Measurements from ENCODE around the gene SPTLC2.

SPTLC2 gene

GRCh38 chr14:77623201-77623600, 6.8 kb upstream of the SPTLC2 start:
- DNase-seq (ENCODE audit: low read depth), result no peak

GRCh38 chr14:77622366-77622961, 6.0 kb upstream of the SPTLC2 start:
- DNase-seq (ENCODE audit: low read depth), result no peak

GRCh38 chr14:77620222-77620870, 3.9 kb upstream of the SPTLC2 start:
- no peak for DNase-seq (ENCODE audit: low read depth)

- no peak for DNase-seq (ENCODE audit: low read depth)
Observed at GRCh38 chr14:77618381-77618970, 2.0 kb upstream of the SPTLC2 start.

GRCh38 chr14:77616133-77616453, 344 bp downstream of the SPTLC2 start:
- no peak for DNase-seq (ENCODE audit: low read depth)

DNA sequence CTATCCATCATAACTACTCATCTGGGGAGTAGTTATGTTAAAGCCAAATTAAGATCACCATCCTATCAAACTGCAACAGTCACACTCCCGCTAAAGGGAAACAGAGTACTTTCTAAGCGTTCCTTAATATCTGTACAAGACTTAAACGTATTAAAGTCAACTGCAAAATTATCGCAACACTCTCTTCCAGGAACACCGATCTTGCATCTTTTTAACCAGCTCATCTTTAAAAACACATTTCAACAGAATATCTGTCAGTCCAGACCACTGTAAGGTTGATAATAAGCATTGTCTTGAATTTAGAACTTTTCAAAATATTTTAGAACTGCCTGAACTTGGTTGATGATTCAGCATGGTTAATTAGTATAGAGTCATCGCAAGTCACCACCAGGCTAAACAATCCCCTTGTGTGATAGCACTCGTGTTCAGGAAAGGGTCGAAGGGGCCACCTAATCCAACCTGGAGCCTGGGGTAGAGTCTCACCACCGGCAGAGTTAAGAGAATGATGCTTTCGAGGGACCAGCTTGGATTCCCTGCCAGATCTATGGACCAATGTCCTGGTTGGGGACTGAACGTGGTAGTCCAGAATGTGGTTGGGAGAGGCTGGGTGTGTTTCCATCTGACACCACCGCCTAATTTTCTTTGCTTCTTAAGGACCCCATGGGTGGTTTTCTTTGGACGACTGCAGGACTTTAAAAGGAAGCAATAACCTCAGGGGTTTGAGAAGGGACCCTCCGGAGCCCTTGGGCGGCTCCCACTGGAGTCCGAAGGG, 890 bp downstream of the SPTLC2 start:
- DNase-seq (ENCODE audit: low read depth), result no peak

DNA sequence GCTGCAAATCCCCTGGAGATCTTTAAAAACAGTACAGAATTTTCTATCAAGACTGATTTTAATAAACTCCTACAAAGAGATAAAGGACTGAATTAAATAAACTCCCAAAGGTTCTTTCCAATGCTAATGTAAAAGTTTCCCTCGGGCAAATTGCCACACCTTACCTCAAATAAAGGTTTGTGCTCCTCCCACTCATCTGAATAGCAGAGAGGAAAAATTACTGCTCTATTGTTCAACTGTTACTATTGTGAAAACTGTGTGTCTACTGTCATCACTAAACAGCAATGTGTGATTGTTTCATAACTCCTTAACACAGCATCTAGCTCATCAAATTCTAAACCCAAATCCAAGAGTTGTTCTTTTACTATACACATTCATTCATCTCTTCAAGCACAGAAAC, 3.2 kb downstream of the SPTLC2 start:
- DNase-seq (ENCODE audit: low read depth), result no peak

DNA sequence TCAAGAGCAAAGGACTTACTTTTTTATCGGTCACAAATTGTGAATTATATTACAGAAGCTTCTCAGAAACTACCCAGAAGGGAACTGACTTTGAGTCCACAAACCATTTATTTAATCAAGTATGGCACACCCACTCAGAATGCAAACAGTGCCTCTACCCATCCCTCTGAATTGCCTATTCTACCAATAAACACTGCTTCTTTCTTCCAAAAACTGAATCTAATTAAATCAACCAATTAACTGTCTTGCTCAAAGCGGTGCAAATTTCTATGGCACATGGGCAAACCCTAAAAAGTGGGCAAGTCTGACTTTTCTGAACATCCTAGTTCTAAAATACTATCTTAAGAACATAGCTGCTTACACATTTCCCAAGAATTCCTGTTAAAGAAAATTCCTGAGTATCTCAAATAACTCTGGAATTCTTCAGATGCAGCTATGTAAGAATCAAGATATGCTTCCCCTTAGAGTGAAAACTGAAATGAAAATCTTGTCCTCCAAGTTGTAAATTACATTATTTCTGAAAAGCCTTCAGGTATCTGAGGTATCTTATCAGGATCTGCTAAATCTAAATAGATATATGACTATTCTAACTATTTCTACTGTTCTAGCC, 4.3 kb downstream of the SPTLC2 start:
- no peak for DNase-seq (ENCODE audit: low read depth)

GRCh38 chr14:77610553-77610952, 5.9 kb downstream of the SPTLC2 start:
- no peak for DNase-seq (ENCODE audit: low read depth)

DNA sequence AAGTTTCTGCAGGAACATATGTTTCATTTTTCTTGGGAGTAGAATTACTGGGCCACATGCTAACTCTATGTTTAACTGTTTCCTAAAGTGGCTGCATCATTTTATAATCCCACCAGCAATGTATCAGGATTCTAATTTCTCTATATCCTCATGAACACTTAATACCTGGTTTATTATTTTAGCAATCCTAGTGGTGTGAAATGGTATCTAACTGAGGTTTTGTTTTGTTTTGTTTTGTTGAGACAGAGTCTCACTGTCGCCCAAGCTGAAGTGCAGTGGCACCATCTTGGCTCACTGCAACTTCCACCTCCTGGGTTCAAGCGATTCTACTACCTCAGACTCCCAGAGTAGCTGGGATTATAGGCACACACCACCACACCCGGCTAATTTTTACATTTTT, 6.5 kb downstream of the SPTLC2 start:
- DNase-seq (ENCODE audit: low read depth), result no peak

DNA sequence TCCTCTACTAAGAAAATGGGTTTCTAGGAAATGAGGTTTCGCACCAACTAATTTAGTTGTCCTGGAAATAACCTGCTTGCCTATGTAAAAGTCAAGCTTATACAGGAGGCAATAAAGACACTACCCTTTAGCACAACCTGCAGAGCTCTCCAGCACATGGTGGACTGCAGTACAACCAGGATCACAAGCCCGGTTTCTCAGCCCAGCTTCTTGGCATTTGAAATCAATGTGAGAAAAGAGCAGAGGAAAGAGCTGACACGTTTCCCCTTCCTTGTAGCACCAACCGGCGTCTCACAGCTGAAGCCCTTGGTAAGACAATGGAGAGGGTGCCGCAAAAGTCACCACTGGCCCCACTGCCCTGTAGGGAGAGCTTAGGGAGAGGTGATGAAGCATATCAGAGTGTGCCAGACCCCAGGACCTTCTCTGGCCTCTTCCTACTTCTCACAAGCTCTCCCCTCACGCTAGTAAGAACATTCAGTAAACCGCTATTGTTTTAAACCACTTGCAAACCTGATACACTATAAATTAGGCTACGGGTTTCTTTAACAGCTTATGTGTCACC, 8.6 kb downstream of the SPTLC2 start:
- peak; percentile 51 for DNase-seq (ENCODE audit: low read depth)

GRCh38 chr14:77605392-77605972, 11.0 kb downstream of the SPTLC2 start:
- DNase-seq (ENCODE audit: low read depth), result no peak

- no peak for DNase-seq (ENCODE audit: low read depth)
Observed at GRCh38 chr14:77603654-77604255, 12.7 kb downstream of the SPTLC2 start.

- DNase-seq (ENCODE audit: low read depth), result no peak
Observed at GRCh38 chr14:77603031-77603430, 13.4 kb downstream of the SPTLC2 start.

- no peak for DNase-seq (ENCODE audit: low read depth)
Observed at GRCh38 chr14:77601846-77602619, 14.4 kb downstream of the SPTLC2 start.

- DNase-seq (ENCODE audit: low read depth), result no peak
Observed at GRCh38 chr14:77599889-77600288, 16.5 kb downstream of the SPTLC2 start.

DNA sequence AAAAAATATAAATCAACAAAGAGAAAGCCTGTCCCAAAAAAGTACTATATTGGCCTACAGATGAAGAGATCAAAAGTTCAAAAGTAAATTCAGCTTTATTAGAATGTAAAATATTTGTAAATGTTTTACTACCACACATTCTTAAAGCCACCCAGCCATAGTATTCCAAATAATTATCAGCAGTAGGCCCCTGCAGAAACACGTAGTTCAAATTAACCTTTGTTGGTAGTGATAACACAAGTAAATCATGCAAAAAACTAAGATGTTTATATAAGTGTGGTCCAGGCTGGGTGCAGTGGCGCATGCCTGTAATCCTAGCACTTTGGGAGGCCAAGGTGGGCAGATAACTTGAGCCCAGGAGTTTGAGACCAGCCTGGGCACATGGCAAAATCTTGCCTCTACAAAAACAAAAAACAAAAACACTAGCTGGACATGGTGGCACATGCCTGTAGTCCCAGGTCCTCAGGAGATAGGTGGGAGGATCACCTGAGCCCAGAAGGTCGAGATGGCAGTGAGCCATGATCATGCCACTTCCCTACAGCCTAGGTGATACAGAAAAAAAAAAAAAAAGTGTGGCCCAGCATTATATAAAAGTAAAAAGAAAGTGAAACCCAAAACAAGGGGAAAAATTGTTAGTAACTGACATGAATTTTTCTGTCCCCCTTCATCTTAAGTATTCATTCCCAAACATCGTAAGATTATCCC, 17.9 kb downstream of the SPTLC2 start:
- no peak for DNase-seq (ENCODE audit: low read depth)

DNA sequence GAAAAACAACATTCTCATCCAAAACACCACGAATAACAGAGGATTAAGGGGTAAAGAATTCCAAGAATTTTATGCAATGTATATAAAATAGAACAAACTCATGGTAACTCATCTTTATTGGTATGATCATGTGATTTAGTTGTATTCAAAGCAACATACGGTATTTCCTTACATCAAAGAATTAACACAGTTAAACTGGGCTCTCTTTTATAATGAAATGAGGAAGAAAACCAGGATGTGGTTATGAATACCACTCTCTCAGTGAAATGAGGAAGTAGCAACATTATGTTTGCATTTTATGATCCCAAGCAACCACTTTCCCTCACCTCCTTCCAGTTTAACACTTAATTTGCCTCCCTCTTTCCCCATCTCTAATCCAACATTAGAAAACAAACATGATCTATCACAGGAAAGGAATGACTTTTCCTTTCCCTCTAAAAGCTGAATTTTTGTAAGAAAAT, 22.9 kb downstream of the SPTLC2 start:
- no peak for DNase-seq (ENCODE audit: low read depth)

GRCh38 chr14:77590845-77591485, 25.5 kb downstream of the SPTLC2 start:
- no peak for DNase-seq (ENCODE audit: low read depth)

- no peak for DNase-seq (ENCODE audit: low read depth)
Observed at GRCh38 chr14:77589099-77589498, 27.3 kb downstream of the SPTLC2 start.

Measured in CMK (cell line).